GM12864 (cell line): ENCODE data around the gene SHISA3.

Source experiments
- DNase-seq: peaks from one replicate; pipeline ENCODE4 v3.0.0-alpha.2; 2011; ENCODE audit warnings: low read depth
- H3K4me3 ChIP-seq: 2 replicates; pipeline ENCODE4 v1.5.1; 2011; ENCODE audit warnings: mild to moderate bottlenecking, low read depth, low read length, control low read depth
- TF ChIP-seq, protein P1 (sequence below): IDR thresholded peaks from 2 replicates; pipeline ENCODE4 v1.5.1; 2011; ENCODE audit warnings: low read depth, mild to moderate bottlenecking, moderate library complexity, low read length, control low read depth, inconsistent platforms; ENCODE audit errors: missing control alignments

The SHISA3 gene

DNA sequence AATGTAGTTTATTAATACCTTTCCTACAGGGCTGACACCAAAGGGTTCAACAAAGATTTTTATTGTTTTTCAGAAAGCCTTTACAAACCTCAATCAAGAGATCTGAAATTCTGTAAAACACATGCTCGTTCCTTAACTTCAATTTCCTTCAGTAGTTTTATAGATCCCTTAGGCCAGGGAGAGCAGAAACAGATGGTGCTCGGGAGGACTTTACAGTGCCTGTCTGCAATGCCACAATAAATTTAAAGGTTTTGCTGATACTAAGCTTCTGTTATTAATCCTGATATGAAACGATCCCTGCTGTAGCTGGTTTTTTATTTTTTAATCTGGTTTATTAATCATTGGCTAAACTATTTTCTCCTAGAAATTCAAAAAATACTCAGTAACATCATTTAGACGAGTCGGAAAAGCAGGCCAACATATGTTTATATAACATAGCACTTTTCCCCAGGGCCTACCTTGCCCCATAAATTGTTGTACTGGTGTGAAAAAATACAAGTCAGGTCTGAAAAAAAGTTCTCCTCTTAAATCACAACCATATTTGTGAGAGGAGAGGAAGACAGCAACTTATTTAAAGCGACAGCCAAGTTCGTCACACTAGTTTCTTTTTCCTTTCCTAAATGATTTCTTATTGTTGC lies 39.8 kb downstream of the SHISA3 start:
- H3K4me3 ChIP-seq: no peak overlapping the region
- DNase-seq: no peak
- TF ChIP-seq, protein P1, sequence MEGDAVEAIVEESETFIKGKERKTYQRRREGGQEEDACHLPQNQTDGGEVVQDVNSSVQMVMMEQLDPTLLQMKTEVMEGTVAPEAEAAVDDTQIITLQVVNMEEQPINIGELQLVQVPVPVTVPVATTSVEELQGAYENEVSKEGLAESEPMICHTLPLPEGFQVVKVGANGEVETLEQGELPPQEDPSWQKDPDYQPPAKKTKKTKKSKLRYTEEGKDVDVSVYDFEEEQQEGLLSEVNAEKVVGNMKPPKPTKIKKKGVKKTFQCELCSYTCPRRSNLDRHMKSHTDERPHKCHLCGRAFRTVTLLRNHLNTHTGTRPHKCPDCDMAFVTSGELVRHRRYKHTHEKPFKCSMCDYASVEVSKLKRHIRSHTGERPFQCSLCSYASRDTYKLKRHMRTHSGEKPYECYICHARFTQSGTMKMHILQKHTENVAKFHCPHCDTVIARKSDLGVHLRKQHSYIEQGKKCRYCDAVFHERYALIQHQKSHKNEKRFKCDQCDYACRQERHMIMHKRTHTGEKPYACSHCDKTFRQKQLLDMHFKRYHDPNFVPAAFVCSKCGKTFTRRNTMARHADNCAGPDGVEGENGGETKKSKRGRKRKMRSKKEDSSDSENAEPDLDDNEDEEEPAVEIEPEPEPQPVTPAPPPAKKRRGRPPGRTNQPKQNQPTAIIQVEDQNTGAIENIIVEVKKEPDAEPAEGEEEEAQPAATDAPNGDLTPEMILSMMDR: no peak

DNA sequence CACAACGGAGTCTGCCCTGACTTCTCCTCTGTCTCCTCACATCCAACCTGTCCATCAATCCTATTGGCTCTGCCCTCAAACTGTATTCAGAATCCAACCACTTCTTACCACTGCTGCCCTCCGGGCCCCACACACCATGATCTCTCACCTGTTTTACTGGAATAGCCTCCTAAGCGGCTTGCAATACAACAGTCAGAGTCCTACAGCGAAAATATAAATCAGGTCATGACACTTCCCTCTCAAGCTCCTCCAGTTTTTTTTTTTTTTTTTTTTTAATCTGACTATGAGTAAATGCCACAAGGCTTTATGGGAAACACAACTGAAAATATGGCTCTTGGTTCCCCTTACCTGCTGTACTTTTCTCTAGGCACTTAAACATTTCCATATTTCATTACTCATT lies 42.8 kb downstream of the SHISA3 start:
- TF ChIP-seq, protein P1: no peak
- DNase-seq: no peak
- no peak overlapping the region for H3K4me3 ChIP-seq

DNA sequence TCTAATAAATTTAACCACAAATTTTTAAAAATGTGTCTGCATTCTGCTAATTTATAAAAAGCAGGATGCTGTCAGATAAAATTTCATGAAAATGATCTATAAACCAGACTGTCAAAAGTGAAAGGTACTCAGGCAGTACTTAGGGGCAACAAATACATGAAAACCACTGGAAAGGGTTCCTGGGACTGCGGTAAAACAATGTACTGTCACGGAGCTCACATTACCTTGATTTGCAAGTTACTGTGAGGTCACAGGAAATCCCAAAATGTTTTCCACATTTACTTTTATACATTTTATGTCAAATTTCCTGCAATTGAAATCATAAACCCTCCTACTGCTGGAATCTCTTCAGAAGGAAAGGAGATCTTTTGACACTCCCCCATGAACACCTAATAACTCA lies 45.3 kb downstream of the SHISA3 start:
- DNase-seq: no peak
- H3K4me3 ChIP-seq: no peak overlapping the region
- TF ChIP-seq, protein P1: no peak

DNA sequence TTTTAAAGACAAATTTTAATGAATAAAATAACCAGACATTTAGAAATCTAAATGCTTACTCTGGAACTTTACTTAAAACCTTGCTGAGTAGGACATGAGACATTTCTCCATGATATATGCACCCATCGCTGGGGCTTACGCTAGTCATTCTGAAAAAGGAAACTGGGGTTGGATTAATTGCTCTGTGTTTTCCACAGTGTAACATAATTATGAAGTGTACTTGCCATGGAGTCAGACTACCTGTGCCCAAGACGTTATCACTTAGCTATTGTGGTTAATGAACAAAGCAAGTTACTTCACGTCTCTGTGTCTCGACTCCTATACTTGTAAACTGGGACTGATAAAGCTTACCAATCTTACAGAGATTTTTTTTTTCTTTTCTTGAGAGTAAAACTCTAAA lies 47.8 kb downstream of the SHISA3 start:
- DNase-seq: no peak
- H3K4me3 ChIP-seq: no peak overlapping the region
- TF ChIP-seq, protein P1: no peak

DNA sequence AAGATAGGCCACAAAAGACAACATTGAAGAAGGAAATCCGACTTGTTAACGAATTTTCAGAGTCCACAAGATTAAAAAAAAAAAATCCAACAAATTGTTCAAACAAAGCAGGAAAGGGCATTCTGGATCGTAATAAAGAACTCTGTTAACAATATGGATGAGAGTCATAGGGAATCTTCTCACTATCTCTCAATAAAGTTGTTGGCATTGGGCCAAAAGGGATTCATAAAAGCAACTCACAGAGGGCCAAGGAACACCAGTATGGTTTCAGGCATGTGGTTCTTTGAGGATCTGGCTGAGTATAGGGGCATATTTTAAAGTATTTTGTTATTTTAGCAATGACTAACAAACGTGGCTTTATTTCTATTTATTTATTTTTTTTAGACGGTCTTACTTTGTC lies 49.5 kb downstream of the SHISA3 start:
- DNase-seq: no peak
- TF ChIP-seq, protein P1: no peak
- H3K4me3 ChIP-seq: no peak overlapping the region
